Keratinocyte (primary cell): ENCODE results near the gene RNF148.

Experiments used
- EZH2 ChIP-seq: IDR thresholded peaks from one replicate; pipeline ENCODE4 v1.6.1; 2012; ENCODE audit warnings: inconsistent platforms, mild to moderate bottlenecking, low read length, moderate library complexity
- TF ChIP-seq, protein P1 (sequence below), 3 experiments: IDR thresholded peaks in 1 of 3; conservative IDR thresholded peaks in 1 of 3; optimal IDR thresholded peaks in 1 of 3; 2 replicates in 2 of 3; 3 replicates in 1 of 3; pipeline versions ENCODE3 to v1.5.1; 2011; ENCODE audit warnings: low read length in 3 of 3, mild to moderate bottlenecking in 3 of 3, moderate library complexity in 2 of 3, control low read depth in 1 of 3, inconsistent platforms in 1 of 3; ENCODE audit not compliant: insufficient read depth in 2 of 3; ENCODE audit errors: extremely low read depth in 1 of 3

DNA sequence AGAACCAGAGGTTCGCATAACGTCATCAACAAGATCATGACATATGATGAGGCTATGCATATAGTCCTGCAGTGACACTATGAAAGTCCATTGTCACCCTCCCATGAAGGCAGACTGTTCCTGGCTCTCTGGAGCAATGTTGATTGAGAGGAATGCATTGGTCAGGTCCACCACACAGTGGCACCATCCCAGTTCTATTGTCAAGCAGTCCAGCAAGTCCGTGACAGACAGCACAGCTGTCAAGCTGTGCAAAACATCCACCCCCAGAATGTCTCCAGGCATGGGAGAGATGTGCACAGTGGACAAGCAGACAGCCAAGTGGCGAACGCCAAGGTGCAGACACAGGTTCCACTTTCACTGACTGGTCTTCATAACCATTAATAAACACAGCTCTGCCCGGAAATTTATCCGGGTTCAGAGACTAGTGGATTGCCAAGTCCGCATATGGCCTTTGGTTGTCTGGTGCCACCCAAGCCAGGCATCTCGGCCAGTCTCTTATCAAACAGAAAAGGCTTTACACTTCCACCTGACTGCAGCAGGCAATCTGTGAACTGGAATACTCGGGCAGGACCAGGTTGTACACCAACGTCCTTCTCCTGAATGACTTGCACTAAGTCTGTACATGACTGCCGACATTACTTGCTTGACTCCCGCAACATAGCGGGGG is 11.0 kb downstream of the RNF148 start:
- TF ChIP-seq, protein P1, sequence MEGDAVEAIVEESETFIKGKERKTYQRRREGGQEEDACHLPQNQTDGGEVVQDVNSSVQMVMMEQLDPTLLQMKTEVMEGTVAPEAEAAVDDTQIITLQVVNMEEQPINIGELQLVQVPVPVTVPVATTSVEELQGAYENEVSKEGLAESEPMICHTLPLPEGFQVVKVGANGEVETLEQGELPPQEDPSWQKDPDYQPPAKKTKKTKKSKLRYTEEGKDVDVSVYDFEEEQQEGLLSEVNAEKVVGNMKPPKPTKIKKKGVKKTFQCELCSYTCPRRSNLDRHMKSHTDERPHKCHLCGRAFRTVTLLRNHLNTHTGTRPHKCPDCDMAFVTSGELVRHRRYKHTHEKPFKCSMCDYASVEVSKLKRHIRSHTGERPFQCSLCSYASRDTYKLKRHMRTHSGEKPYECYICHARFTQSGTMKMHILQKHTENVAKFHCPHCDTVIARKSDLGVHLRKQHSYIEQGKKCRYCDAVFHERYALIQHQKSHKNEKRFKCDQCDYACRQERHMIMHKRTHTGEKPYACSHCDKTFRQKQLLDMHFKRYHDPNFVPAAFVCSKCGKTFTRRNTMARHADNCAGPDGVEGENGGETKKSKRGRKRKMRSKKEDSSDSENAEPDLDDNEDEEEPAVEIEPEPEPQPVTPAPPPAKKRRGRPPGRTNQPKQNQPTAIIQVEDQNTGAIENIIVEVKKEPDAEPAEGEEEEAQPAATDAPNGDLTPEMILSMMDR (optimal IDR thresholded peaks at IDR 0.05 in 1 of 3, IDR thresholded peaks at IDR 0.05 in 1 of 3, conservative IDR thresholded peaks at IDR 0.05 in 1 of 3; ENCODE audit: extremely low read depth in 1 of 3, insufficient read depth in 2 of 3, low read length in 3 of 3), result no peak
- TF ChIP-seq EZH2, result no peak
